ENCODE data around the gene NOL11.
A peak's percentile ranks its signal among the peaks of the same experiment; 100 is the strongest.
"Not testable (repeated sequence)": the region's sequence is repeated elsewhere in the genome, so short reads cannot be mapped to it uniquely, and the experiment has no call there.

NOL11 gene

GRCh38 chr17:67717624-67718324 lies at the start of gene NOL11:
Gene NOL11 (plus strand): TSS chr17:67717936. CDS start chr17:67717948, 12 bp downstream.
- DNase-seq (ENCODE audit: low read depth in 1 of 2, low spot score in 1 of 2), result peak; percentile 99

GRCh38 chr17:67671493-67671892 lies 46.2 kb upstream of the NOL11 start:
- DNase-seq (ENCODE audit: low read depth in 1 of 2, low spot score in 1 of 2), result no peak

- DNase-seq (ENCODE audit: low read depth in 1 of 2, low spot score in 1 of 2), result no peak
Measured at GRCh38 chr17:67672592-67673335, 45.0 kb upstream of the NOL11 start.

GRCh38 chr17:67675481-67675880 lies 42.3 kb upstream of the NOL11 start:
- DNase-seq (ENCODE audit: low read depth in 1 of 2, low spot score in 1 of 2), result no peak

- DNase-seq (ENCODE audit: low read depth in 1 of 2, low spot score in 1 of 2), result no peak
Measured at GRCh38 chr17:67676305-67676704, 41.4 kb upstream of the NOL11 start.

GRCh38 chr17:67678414-67678813 lies 39.3 kb upstream of the NOL11 start:
- DNase-seq (ENCODE audit: low read depth in 1 of 2, low spot score in 1 of 2), result no peak

- DNase-seq (ENCODE audit: low read depth in 1 of 2, low spot score in 1 of 2), result no peak
Measured at GRCh38 chr17:67679225-67679624, 38.5 kb upstream of the NOL11 start.

GRCh38 chr17:67679721-67680120 lies 38.0 kb upstream of the NOL11 start:
- DNase-seq (ENCODE audit: low read depth in 1 of 2, low spot score in 1 of 2), result no peak

- no peak for DNase-seq (ENCODE audit: low read depth in 1 of 2, low spot score in 1 of 2)
Measured at GRCh38 chr17:67680445-67681224, 37.1 kb upstream of the NOL11 start.

GRCh38 chr17:67682196-67682595 lies 35.5 kb upstream of the NOL11 start:
- no peak for DNase-seq (ENCODE audit: low read depth in 1 of 2, low spot score in 1 of 2)

- no peak for DNase-seq (ENCODE audit: low read depth in 1 of 2, low spot score in 1 of 2)
Measured at GRCh38 chr17:67685351-67685750, 32.4 kb upstream of the NOL11 start.

GRCh38 chr17:67686241-67686640 lies 31.5 kb upstream of the NOL11 start:
- no peak for DNase-seq (ENCODE audit: low read depth in 1 of 2, low spot score in 1 of 2)

GRCh38 chr17:67687511-67687910 lies 30.2 kb upstream of the NOL11 start:
- no peak for DNase-seq (ENCODE audit: low read depth in 1 of 2, low spot score in 1 of 2)

GRCh38 chr17:67689534-67690177 lies 28.1 kb upstream of the NOL11 start:
- DNase-seq (ENCODE audit: low read depth in 1 of 2, low spot score in 1 of 2), result peak in 1 of 2 donors; percentile 10

- DNase-seq (ENCODE audit: low read depth in 1 of 2, low spot score in 1 of 2), result no peak
Measured at GRCh38 chr17:67693811-67694210, 23.9 kb upstream of the NOL11 start.

- no peak for DNase-seq (ENCODE audit: low read depth in 1 of 2, low spot score in 1 of 2)
Measured at GRCh38 chr17:67696347-67696746, 21.4 kb upstream of the NOL11 start.

- DNase-seq (ENCODE audit: low read depth in 1 of 2, low spot score in 1 of 2), result no peak
Measured at GRCh38 chr17:67696853-67697498, 20.8 kb upstream of the NOL11 start.

GRCh38 chr17:67700037-67700724 lies 17.6 kb upstream of the NOL11 start:
- no peak for DNase-seq (ENCODE audit: low read depth in 1 of 2, low spot score in 1 of 2)

GRCh38 chr17:67700725-67701119 lies 17.0 kb upstream of the NOL11 start:
- DNase-seq (ENCODE audit: low read depth in 1 of 2, low spot score in 1 of 2), result no peak

GRCh38 chr17:67702861-67703260 lies 14.9 kb upstream of the NOL11 start:
- DNase-seq (ENCODE audit: low read depth in 1 of 2, low spot score in 1 of 2), result not testable (repeated sequence)
